ENCODE measurements around the gene KRT76.

Gene KRT76

DNA sequence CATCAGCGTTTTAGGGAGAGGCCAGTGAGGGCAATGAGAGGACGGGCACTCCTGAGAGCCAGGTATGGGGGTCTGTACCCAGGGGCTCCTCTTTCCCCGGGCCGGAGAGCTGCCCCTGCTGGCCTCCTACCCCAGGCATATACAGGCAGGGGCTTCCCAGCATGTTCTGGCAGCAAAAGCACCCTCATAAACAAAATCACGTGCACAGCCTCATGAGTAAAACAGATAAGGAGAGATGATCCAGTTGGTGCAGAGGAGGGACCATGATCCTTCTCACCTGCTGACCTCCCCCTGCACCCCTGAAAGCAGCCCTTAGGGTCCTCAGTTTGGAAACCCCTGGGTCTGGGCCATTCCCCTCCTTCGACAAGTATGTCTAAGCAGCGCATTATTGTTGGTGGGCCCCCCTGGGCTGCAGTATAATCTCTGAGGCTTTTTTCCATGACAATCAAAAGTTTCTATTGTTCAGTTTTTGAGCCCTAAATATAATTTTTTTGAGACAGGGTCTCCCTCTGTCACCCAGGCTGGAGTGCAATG, 41.8 kb upstream of the KRT76 start:
- Histone ChIP-seq H3K27me3 (ENCODE audit: control insufficient read depth, insufficient read depth, low read length) (no peaks in the 10 kb centered on the region), H3K36me3 (ENCODE audit: control insufficient read depth, insufficient read depth, low read length) (no peaks in the 10 kb centered on the region), H3K27ac (ENCODE audit: low read depth, low read length) (no peak overlapping the region), H3K4me3 (ENCODE audit: low read depth, low read length) (no peak overlapping the region), H3K4me1 (ENCODE audit: control insufficient read depth, insufficient read depth, low read length) (no peaks in the 10 kb centered on the region), H3K9me3 (ENCODE audit: control insufficient read depth, insufficient read depth, low read length) (no peaks in the 10 kb centered on the region), H3K9ac (ENCODE audit: low read depth, low read length) (no peak overlapping the region)

DNA sequence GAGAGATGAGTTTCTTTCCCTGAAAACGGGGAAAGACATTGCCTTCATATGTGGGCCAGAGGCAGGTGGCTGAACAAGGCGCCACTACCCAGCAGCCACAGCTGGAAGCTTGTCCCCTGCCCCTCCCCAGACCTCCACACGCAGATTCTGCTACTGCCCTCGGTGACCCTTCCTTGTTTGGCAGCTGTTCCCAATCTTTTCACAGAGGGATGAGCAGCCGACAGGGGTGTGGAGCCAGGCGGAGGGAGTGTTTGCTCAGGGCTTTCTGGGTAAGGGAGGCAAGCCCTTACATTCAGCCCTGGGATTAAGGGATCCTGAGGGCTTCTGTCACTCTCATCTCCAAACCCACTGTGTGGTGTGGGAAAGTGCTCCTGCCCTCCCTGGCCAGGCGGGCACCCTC, 41.2 kb upstream of the KRT76 start:
- Histone ChIP-seq H3K4me3 (ENCODE audit: low read depth, low read length) (no peak overlapping the region), H3K27me3 (ENCODE audit: control insufficient read depth, insufficient read depth, low read length) (no peaks in the 10 kb centered on the region), H3K4me1 (ENCODE audit: control insufficient read depth, insufficient read depth, low read length) (no peaks in the 10 kb centered on the region)

DNA sequence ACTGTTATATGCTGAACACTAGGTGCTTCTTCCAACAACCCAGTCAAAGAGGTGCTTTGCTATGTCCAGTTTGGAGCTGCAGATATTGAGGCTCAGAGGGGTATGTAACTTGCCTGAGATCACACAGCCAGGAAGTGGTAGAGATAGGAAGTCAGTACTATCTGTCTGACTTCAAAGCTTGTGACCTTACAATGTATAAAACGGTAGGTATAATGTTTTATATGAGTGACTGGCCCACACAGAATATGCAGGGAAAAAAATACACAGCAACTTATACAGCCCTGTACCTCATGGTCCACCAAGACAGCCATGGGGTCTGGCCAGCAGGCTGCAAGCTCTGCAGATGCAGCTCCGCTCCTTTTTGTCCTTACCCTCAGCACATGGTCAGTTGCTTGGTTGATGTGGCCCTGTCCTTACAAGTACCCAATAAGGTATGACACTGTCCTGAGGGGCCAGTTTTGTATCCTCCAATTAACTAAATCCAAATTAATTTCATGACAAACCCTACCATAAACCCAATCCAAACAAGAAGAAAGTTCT, 40.6 kb upstream of the KRT76 start:
- H3K36me3 ChIP-seq (ENCODE audit: control insufficient read depth, insufficient read depth, low read length) = no peaks in the 10 kb centered on the region
- no peak overlapping the region for H3K4me3 ChIP-seq (ENCODE audit: low read depth, low read length)
- no peaks in the 10 kb centered on the region for H3K9me3 ChIP-seq (ENCODE audit: control insufficient read depth, insufficient read depth, low read length)
- H3K9ac ChIP-seq (ENCODE audit: low read depth, low read length) = no peak overlapping the region
- H3K4me1 ChIP-seq (ENCODE audit: control insufficient read depth, insufficient read depth, low read length) = no peaks in the 10 kb centered on the region
- H3K27me3 ChIP-seq (ENCODE audit: control insufficient read depth, insufficient read depth, low read length) = no peaks in the 10 kb centered on the region
- H3K27ac ChIP-seq (ENCODE audit: low read depth, low read length) = no peak overlapping the region

More for the DNA sequence above, 41.2 kb upstream of the KRT76 start:
- Histone ChIP-seq H3K27ac (ENCODE audit: low read depth, low read length) (no peak overlapping the region), H3K9ac (ENCODE audit: low read depth, low read length) (no peak overlapping the region), H3K36me3 (ENCODE audit: control insufficient read depth, insufficient read depth, low read length) (no peaks in the 10 kb centered on the region), H3K9me3 (ENCODE audit: control insufficient read depth, insufficient read depth, low read length) (no peaks in the 10 kb centered on the region)

DNA sequence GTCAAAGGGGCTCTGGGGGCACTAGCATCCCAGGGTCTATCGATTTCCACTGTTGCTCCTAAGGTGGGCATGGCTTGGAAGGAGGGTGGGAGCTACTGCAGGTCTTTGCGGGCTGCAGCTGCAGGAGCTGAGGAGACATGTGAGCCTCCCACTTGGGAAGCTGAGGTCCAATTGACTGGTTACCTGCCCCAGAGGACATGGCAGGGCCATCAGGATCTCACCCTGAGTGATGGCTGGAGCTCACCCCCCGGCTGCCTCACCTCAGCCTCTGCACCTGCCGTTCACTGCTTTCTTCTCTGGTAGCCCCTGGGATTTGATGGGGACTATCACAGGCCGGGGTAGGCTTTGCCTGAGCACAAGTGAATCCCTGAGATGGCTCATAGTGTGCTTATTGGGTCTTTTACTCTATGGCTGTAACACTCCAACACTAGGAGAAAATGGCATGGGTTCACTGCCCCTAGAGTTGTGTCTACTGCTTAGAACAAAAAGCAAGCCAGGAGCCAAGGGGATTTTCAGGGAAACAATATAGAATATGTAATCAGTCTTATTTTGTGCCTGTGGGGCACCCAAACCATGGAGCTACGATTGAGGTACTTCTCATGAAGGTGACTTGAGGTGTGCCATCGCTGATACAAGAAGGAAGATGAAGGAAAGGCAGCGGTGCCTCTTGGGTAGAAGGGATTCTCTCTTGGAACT, 40.0 kb upstream of the KRT76 start:
- no peak overlapping the region for H3K27ac ChIP-seq (ENCODE audit: low read depth, low read length)
- H3K4me3 ChIP-seq (ENCODE audit: low read depth, low read length) = no peak overlapping the region
- H3K9me3 ChIP-seq (ENCODE audit: control insufficient read depth, insufficient read depth, low read length) = no peaks in the 10 kb centered on the region
- H3K4me1 ChIP-seq (ENCODE audit: control insufficient read depth, insufficient read depth, low read length) = no peaks in the 10 kb centered on the region
- H3K27me3 ChIP-seq (ENCODE audit: control insufficient read depth, insufficient read depth, low read length) = no peaks in the 10 kb centered on the region
- H3K9ac ChIP-seq (ENCODE audit: low read depth, low read length) = no peak overlapping the region
- no peaks in the 10 kb centered on the region for H3K36me3 ChIP-seq (ENCODE audit: control insufficient read depth, insufficient read depth, low read length)

DNA sequence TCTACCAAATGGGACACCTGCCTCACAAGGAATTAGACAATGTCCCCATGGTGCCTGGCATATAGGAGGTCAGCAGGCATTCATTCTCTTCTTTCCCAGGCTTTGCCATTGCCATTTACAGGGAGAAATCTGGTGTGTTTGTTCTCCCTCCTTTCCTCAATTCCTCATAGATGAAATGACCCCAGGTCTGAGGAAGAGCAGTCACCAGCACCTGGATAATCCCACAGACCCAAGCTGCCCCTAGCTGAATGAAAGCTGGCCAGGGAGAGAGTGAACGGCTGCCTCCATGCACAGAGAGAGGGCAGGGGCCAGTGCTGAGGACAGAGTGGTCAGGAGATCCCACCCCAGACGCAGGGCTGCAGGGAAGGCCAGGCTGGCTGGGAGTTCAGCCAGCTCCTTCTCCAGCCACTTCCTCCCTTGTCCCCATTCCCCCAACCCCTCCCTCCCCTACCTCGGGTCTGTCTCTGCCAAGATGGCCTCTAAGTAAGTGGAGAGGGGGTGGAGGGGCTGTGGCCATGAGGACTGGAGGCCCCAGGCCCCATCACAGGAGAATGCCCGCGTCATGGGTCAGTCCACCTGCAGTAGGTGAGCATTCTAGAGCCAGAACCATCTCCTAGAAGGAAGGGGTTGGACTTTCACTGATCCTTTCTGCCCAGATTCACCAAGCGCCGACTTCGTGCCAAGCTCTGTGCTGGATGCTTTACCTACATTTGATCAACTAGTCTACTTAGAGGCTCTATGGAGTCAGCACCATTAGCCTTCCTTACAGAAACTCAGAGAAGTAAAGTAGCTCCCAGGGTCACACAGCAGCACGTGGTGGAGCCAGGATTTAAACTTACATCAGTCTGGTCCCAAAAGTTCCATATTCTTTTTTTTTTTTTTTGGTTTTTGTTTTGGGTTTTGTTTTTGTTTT, 38.8 kb upstream of the KRT76 start:
- Histone ChIP-seq H3K27me3 (ENCODE audit: control insufficient read depth, insufficient read depth, low read length) (no peaks in the 10 kb centered on the region), H3K27ac (ENCODE audit: low read depth, low read length) (no peak overlapping the region), H3K4me3 (ENCODE audit: low read depth, low read length) (no peak overlapping the region), H3K36me3 (ENCODE audit: control insufficient read depth, insufficient read depth, low read length) (no peaks in the 10 kb centered on the region), H3K4me1 (ENCODE audit: control insufficient read depth, insufficient read depth, low read length) (no peaks in the 10 kb centered on the region), H3K9me3 (ENCODE audit: control insufficient read depth, insufficient read depth, low read length) (no peaks in the 10 kb centered on the region), H3K9ac (ENCODE audit: low read depth, low read length) (no peak overlapping the region)

DNA sequence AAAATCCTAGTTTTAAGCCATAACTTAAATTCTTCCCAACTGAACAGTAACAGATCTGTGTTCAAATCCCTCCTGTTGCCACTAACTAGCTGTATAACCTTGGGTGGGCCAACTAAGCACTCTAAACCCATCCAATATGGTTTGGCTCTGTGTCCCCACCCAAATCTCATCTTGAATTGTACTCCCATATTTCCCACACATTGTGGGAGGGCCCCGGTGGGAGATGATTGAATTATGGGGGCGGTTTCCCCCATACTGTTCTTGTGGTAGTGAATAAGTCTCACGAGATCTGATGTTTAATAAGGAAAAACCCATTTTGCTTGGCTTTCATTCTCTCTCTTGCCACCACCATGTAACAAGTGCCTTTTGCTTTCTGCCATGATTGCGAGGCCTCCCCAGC, 38.0 kb upstream of the KRT76 start:
- Histone ChIP-seq H3K4me1 (ENCODE audit: control insufficient read depth, insufficient read depth, low read length) (no peaks in the 10 kb centered on the region), H3K36me3 (ENCODE audit: control insufficient read depth, insufficient read depth, low read length) (no peaks in the 10 kb centered on the region), H3K9ac (ENCODE audit: low read depth, low read length) (no peak overlapping the region), H3K9me3 (ENCODE audit: control insufficient read depth, insufficient read depth, low read length) (no peaks in the 10 kb centered on the region), H3K27ac (ENCODE audit: low read depth, low read length) (no peak overlapping the region), H3K4me3 (ENCODE audit: low read depth, low read length) (no peak overlapping the region), H3K27me3 (ENCODE audit: control insufficient read depth, insufficient read depth, low read length) (no peaks in the 10 kb centered on the region)

DNA sequence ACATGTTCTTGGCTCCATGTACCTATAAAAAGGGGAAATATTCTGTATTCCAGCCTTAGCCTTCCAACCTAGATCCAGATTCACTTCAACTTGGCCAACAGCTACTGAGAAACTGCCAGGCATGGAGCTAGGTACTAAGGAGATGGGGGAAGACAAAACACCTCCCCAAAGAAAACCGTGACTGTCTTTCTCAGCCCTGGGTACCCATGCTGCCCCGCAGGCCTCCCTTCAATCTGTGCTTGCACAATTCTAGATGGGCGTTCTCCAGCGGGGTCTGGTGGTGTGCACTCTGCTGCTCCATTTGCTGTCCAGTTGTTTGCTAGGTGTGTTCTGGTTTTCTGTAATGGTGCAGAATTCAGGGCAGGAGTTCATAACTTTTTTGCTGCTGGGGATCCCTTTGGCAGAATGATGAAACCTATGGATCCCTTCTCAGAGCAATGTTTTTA, 37.6 kb upstream of the KRT76 start:
- H3K4me1 ChIP-seq (ENCODE audit: control insufficient read depth, insufficient read depth, low read length) = no peaks in the 10 kb centered on the region
- H3K27me3 ChIP-seq (ENCODE audit: control insufficient read depth, insufficient read depth, low read length) = no peaks in the 10 kb centered on the region
- H3K9me3 ChIP-seq (ENCODE audit: control insufficient read depth, insufficient read depth, low read length) = no peaks in the 10 kb centered on the region
- H3K36me3 ChIP-seq (ENCODE audit: control insufficient read depth, insufficient read depth, low read length) = no peaks in the 10 kb centered on the region
- H3K4me3 ChIP-seq (ENCODE audit: low read depth, low read length) = no peak overlapping the region
- no peak overlapping the region for H3K27ac ChIP-seq (ENCODE audit: low read depth, low read length)
- no peak overlapping the region for H3K9ac ChIP-seq (ENCODE audit: low read depth, low read length)

DNA sequence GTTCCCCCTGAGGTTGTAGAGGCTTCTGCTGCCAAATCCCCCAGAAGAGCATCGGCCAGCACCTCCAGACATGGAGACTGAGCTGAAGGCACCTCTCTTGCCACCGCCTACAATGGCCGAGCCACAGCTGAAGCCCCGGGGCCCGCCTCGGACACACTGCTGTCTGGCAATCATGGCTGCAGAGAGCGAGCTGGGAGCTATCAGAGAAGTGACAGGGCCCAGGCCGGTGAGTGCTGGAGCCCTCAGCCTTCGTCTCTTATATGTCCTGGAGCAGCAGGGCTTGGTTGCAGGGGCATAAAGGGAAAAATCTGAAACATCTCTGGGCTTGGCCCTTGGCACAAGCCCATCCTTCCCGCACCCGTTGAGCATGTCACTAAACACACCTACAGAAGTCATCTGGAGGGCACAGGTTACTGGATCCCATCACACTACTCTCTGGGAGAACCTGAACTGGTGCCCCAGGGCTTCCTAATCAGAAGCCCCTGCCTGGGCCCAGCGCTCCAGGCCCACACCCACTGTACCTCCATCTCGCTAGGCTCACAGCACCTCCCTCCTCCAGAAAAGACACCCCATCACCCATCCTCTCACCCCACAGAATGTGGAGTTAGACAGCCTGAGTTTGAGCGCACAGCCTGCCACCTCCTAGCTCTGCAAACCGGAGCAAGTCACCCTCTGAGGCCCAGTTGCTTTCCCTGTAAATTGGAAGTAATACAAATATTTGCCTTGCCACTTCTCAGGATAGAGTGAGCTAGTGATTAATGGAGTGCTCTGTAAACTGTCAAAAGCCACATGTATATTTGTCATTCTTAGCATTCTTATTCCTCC, 37.0 kb upstream of the KRT76 start, which contains the start of gene KRT4:
KRT4 (minus strand) TSS at position 232 of the 825 bp plus-strand sequence; CDS start at position 174, 58 bp downstream.
- Histone ChIP-seq H3K9me3 (ENCODE audit: control insufficient read depth, insufficient read depth, low read length) (no peaks in the 10 kb centered on the region), H3K4me3 (ENCODE audit: low read depth, low read length) (no peak within 1 kb of the TSS), H3K27me3 (ENCODE audit: control insufficient read depth, insufficient read depth, low read length) (no peaks in the 10 kb centered on the region), H3K9ac (ENCODE audit: low read depth, low read length) (no peak within 1 kb of the TSS), H3K27ac (ENCODE audit: low read depth, low read length) (no peak within 1 kb of the TSS), H3K4me1 (ENCODE audit: control insufficient read depth, insufficient read depth, low read length) (no peaks in the 10 kb centered on the region), H3K36me3 (ENCODE audit: control insufficient read depth, insufficient read depth, low read length) (no peaks in the 10 kb centered on the region)

DNA sequence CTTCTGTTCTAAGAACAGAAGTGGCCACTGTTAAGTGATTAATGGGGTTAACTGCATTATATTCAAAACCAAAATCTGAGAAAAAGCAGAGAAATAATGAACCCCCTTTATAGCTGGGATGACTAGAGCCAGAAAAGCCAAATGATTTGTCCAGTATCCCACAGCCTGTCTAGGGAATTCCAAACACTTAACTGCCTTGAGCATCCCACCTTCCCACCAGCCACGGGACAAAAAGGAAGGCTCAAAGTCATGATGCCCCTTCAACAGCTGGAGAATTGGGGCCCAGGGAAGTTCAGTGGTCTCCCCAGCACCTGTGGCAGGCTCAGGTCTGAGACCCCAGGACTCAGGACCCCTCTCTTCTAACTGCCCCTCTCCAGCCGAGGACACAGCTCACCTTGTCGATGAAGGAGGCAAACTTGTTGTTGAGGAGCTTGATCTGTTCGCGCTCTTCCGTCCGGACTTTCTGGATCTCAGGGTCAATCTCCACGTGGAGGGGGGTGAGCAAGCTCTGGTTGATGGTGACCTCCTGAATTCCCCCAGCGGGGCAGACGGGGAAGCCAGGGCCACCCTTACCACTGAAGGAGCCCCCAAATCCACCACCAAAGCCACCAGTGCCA, 36.2 kb upstream of the KRT76 start:
- H3K9me3 ChIP-seq (ENCODE audit: control insufficient read depth, insufficient read depth, low read length) = no peaks in the 10 kb centered on the region
- no peaks in the 10 kb centered on the region for H3K36me3 ChIP-seq (ENCODE audit: control insufficient read depth, insufficient read depth, low read length)
- no peak overlapping the region for H3K27ac ChIP-seq (ENCODE audit: low read depth, low read length)
- H3K4me1 ChIP-seq (ENCODE audit: control insufficient read depth, insufficient read depth, low read length) = no peaks in the 10 kb centered on the region
- no peaks in the 10 kb centered on the region for H3K27me3 ChIP-seq (ENCODE audit: control insufficient read depth, insufficient read depth, low read length)
- no peak overlapping the region for H3K9ac ChIP-seq (ENCODE audit: low read depth, low read length)
- no peak overlapping the region for H3K4me3 ChIP-seq (ENCODE audit: low read depth, low read length)

DNA sequence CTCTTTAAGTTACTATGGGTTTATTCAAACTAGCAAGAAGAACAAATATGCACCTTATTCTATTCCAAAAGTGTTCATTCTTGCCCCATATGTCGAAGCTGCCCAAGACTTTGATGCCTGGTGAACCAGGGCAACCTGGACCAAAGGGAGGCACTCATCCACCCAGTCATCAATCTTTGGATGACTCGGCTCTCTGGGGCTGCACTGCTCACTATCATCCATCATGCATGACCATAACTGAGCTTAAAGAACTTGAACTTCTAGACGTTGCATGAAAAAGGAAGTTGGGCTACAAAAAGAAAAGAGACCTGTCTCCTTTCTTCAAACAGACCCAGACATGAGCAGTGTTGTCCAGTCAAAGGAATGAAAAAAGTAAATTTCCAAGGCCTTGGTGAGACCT, 35.6 kb upstream of the KRT76 start:
- Histone ChIP-seq H3K27me3 (ENCODE audit: control insufficient read depth, insufficient read depth, low read length) (no peaks in the 10 kb centered on the region), H3K36me3 (ENCODE audit: control insufficient read depth, insufficient read depth, low read length) (no peaks in the 10 kb centered on the region), H3K9ac (ENCODE audit: low read depth, low read length) (no peak overlapping the region), H3K4me3 (ENCODE audit: low read depth, low read length) (no peak overlapping the region), H3K27ac (ENCODE audit: low read depth, low read length) (no peak overlapping the region), H3K4me1 (ENCODE audit: control insufficient read depth, insufficient read depth, low read length) (no peaks in the 10 kb centered on the region), H3K9me3 (ENCODE audit: control insufficient read depth, insufficient read depth, low read length) (no peaks in the 10 kb centered on the region)
